HEK293T (cell line): ENCODE results near the gene NGRN.

Experiments used
- CTCF ChIA-PET: fragments of 350-600 bp; formaldehyde crosslinking; extraction: SDS; loops from one replicate; lab custom pipeline; 2021; ENCODE audit warnings: antibody characterized with exemption, inconsistent platforms; lab: Yijun Ruan, JAX
- POLR2A ChIA-PET: fragments of 350-600 bp; formaldehyde crosslinking; extraction: SDS; loops from one replicate; lab custom pipeline; 2020; ENCODE audit warnings: antibody characterized with exemption, inconsistent platforms; lab: Yijun Ruan, JAX
- DNase-seq: peaks from one replicate; pipeline ENCODE4 v3.0.0; 2012; ENCODE audit warnings: mixed read lengths; ENCODE audit errors: extremely low spot score
- ARNT ChIP-seq: fragments of 450-650 bp; IDR thresholded peaks from 2 replicates; pipeline ENCODE4 v1.6.1; 2017; ENCODE audit warnings: mild to moderate bottlenecking
- BHLHE40 ChIP-seq: fragments of 450-650 bp; IDR thresholded peaks from 2 replicates; pipeline ENCODE4 v1.6.1; 2016; ENCODE audit warnings: mild to moderate bottlenecking, moderate library complexity, borderline replicate concordance
- CTBP1 ChIP-seq: fragments of 450-650 bp; IDR thresholded peaks from 2 replicates; pipeline ENCODE4 v1.6.1; 2016; ENCODE audit warnings: borderline replicate concordance
- ELF4 ChIP-seq: fragments of 450-650 bp; IDR thresholded peaks from 2 replicates; pipeline ENCODE4 v1.6.1; 2017; ENCODE audit warnings: antibody characterized with exemption
- FOXA1 ChIP-seq: fragments of 450-650 bp; IDR thresholded peaks from 2 replicates; pipeline ENCODE4 v1.6.1; 2016; ENCODE audit warnings: mild to moderate bottlenecking
- FOXK2 ChIP-seq: fragments of 450-650 bp; IDR thresholded peaks from 2 replicates; pipeline ENCODE4 v1.6.1; 2016; ENCODE audit warnings: mild to moderate bottlenecking
- FOXM1 ChIP-seq: fragments of 450-650 bp; IDR thresholded peaks from 2 replicates; pipeline ENCODE4 v1.6.1; 2017; ENCODE audit warnings: mild to moderate bottlenecking, borderline replicate concordance
- HDGF ChIP-seq: fragments of 450-650 bp; IDR thresholded peaks from 2 replicates; pipeline ENCODE4 v1.6.1; 2017; ENCODE audit warnings: antibody characterized with exemption, borderline replicate concordance
- L3MBTL2 ChIP-seq: fragments of 450-650 bp; conservative IDR thresholded peaks from 2 replicates; pipeline ENCODE4 v1.6.1; 2016; ENCODE audit warnings: mild to moderate bottlenecking
- LEF1 ChIP-seq: fragments of 450-650 bp; IDR thresholded peaks from 2 replicates; pipeline ENCODE4 v1.6.1; 2017; ENCODE audit warnings: mild to moderate bottlenecking, borderline replicate concordance
- NFRKB ChIP-seq: fragments of 450-650 bp; IDR thresholded peaks from 2 replicates; pipeline ENCODE4 v1.6.1; 2016; ENCODE audit warnings: mild to moderate bottlenecking, moderate library complexity
- SP1 ChIP-seq: fragments of 450-650 bp; IDR thresholded peaks from 2 replicates; pipeline ENCODE4 v1.6.1; 2017
- SUZ12 ChIP-seq: fragments of 450-650 bp; IDR thresholded peaks from 2 replicates; pipeline ENCODE4 v1.6.1; 2016; ENCODE audit warnings: mild to moderate bottlenecking
- TARDBP ChIP-seq: fragments of 450-650 bp; IDR thresholded peaks from 2 replicates; pipeline ENCODE4 v1.6.1; 2016
- ZNF384 ChIP-seq: fragments of 450-650 bp; IDR thresholded peaks from 2 replicates; pipeline ENCODE4 v1.6.1; 2016
- TF ChIP-seq, protein P1 (sequence below): fragments of 450-650 bp; IDR thresholded peaks from 2 replicates; pipeline ENCODE4 v1.6.1; 2016

NGRN gene

DNA sequence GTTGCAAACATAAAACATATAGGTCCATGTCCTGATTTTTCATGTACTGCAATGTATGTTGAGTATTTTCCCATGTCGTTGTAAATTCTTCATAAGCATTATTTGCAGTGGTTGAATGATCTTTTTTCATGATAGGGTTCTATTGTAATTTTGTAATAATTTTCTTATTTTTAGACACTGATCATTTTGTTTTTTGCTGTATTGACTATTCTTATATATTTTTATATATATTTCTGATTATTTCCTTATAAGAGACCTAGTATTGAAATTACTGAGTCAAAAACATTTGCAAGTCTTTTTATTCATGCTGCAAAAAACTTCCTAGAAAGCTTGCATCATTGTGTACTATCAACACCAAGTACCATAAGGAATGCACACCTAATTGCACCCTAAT is 55.4 kb downstream of the NGRN start:
- TF ChIP-seq, protein P1, sequence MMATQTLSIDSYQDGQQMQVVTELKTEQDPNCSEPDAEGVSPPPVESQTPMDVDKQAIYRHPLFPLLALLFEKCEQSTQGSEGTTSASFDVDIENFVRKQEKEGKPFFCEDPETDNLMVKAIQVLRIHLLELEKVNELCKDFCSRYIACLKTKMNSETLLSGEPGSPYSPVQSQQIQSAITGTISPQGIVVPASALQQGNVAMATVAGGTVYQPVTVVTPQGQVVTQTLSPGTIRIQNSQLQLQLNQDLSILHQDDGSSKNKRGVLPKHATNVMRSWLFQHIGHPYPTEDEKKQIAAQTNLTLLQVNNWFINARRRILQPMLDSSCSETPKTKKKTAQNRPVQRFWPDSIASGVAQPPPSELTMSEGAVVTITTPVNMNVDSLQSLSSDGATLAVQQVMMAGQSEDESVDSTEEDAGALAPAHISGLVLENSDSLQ: no peak
- TF ChIP-seq ARNT: no peak
- no peak for TF ChIP-seq ELF4
- no peak for TF ChIP-seq SP1
- TF ChIP-seq NFRKB: no peak
- TF ChIP-seq CTBP1: no peak
- no peak for TF ChIP-seq ZNF384
- no peak for TF ChIP-seq LEF1
- no peak for TF ChIP-seq FOXA1
- TF ChIP-seq HDGF: no peak
- no peak for TF ChIP-seq FOXM1
- TF ChIP-seq BHLHE40: no peak
- no peak for TF ChIP-seq SUZ12
- TF ChIP-seq L3MBTL2: no peak
- no peak for TF ChIP-seq TARDBP
- no peak for TF ChIP-seq FOXK2
- ChIA-PET CTCF (interaction anchor here (1.0 to 3.8 kb wide), 10 partner anchors 9 to 193 kb away, joined by 4 to 54 read pairs (median 7); no protein-coding TSS in a partner anchor), POLR2A (interaction anchor here (1.1 to 1.7 kb wide), 3 partner anchors 61 to 161 kb away, joined by 3 to 10 read pairs (median 7); partner anchors contain the start of gene IQGAP1)
- no peak for DNase-seq
